ENCODE results near the gene C1R. TPM values are rescaled to one million over a fixed set of nuclear protein-coding genes. Genes with fewer than 3 reads are reported as not detected.
A peak's percentile ranks its signal among the peaks of the same experiment; 100 is the strongest.

Gene C1R
- total RNA-seq, 4 donors from 2014 or later: 65.0 to 259 (median 84.7) TPM

GRCh38 chr12:7134396-7135166, 42.3 kb upstream of the C1R start:
- TF ChIP-seq POLR2A (IDR thresholded peaks at IDR 0.05) (no peak), CTCF (IDR thresholded peaks at IDR 0.05) (no peak)
- intact Hi-C loops (cut with DNase I; ENCODE audit: low total_unique reads): no loop called here
- H3K4me3 ChIP-seq (ENCODE audit: low read depth, poor library complexity, severe bottlenecking): no peak overlapping the region
- DNase-seq (ENCODE audit: low spot score in 2 of 2): no peak
- 81 to 82% methylated on average over 12 of the region's 12 CpGs for WGBS, 2 donors

GRCh38 chr12:7131502-7131866, 39.2 kb upstream of the C1R start:
- WGBS, 2 donors: 51 to 63% methylated on average over 7 of the region's 7 CpGs
- no peak overlapping the region for H3K4me3 ChIP-seq (ENCODE audit: low read depth, poor library complexity, severe bottlenecking)
- intact Hi-C loops (cut with DNase I; ENCODE audit: low total_unique reads): no loop called here
- TF ChIP-seq CTCF (IDR thresholded peaks at IDR 0.05) (no peak), POLR2A (IDR thresholded peaks at IDR 0.05) (no peak)
- no peak for DNase-seq (ENCODE audit: low spot score in 2 of 2)

- peak overlapping the region; percentile 35 for H3K4me3 ChIP-seq (ENCODE audit: low read depth, poor library complexity, severe bottlenecking)
- no peak for DNase-seq (ENCODE audit: low spot score in 2 of 2)
- intact Hi-C loops (cut with DNase I; ENCODE audit: low total_unique reads): no loop called here
- TF ChIP-seq POLR2A (IDR thresholded peaks at IDR 0.05) (no peak), CTCF (IDR thresholded peaks at IDR 0.05) (no peak)
- WGBS, 2 donors: 3% methylated on average over 32 of the region's 32 CpGs
These were observed 38.7 kb upstream of the C1R start for GRCh38 chr12:7130701-7131501.

GRCh38 chr12:7129872-7130691, 37.8 kb upstream of the C1R start, which contains the start of gene CLSTN3:
Gene CLSTN3, plus strand, starts transcription at chr12:7130371. Its CDS starts 278 bp downstream, at chr12:7130649.
- no peak for TF ChIP-seq CTCF (IDR thresholded peaks at IDR 0.05)
- TF ChIP-seq POLR2A (IDR thresholded peaks at IDR 0.05): no peak
- 0 to 1% methylated on average over 14 to 29 of the region's 40 CpGs for WGBS, 2 donors
- H3K4me3 ChIP-seq (ENCODE audit: low read depth, poor library complexity, severe bottlenecking): peak within 1 kb of the TSS; percentile 35
- peak; percentile 55 to 93 for DNase-seq (ENCODE audit: low spot score in 2 of 2)
- intact Hi-C loops (cut with DNase I; ENCODE audit: low total_unique reads): no loop called here

GRCh38 chr12:7129287-7129871, 37.1 kb upstream of the C1R start:
- TF ChIP-seq CTCF (IDR thresholded peaks at IDR 0.05) (no peak), POLR2A (IDR thresholded peaks at IDR 0.05) (no peak)
- 4 to 7% methylated on average over 11 to 19 of the region's 19 CpGs for WGBS, 2 donors
- peak overlapping the region; percentile 35 for H3K4me3 ChIP-seq (ENCODE audit: low read depth, poor library complexity, severe bottlenecking)
- DNase-seq (ENCODE audit: low spot score in 2 of 2): no peak
- intact Hi-C loops (cut with DNase I; ENCODE audit: low total_unique reads): no loop called here

Data from lower leg skin (tissue), 4 donors.